Measurements from ENCODE around the gene PRPF40A.

The PRPF40A gene

GRCh38 chr2:152627351-152627957, 89.8 kb downstream of the PRPF40A start:
- no peaks in the 10 kb centered on the region for H3K27me3 ChIP-seq (ENCODE audit: control insufficient read depth, insufficient read depth, low read length)
- no peak overlapping the region for H3K4me3 ChIP-seq (ENCODE audit: low read length)
- no peak overlapping the region for H3K4me2 ChIP-seq (ENCODE audit: low read length)
- H3K4me1 ChIP-seq (ENCODE audit: control insufficient read depth, insufficient read depth, low read length), result peaks cover 5% of the 10 kb centered on the region
- peaks cover 10% of the 10 kb centered on the region for H3K36me3 ChIP-seq (ENCODE audit: insufficient read depth, low read length)
- no peak overlapping the region for H3K9ac ChIP-seq (ENCODE audit: low read depth, low read length)
- no peaks in the 10 kb centered on the region for H3K9me3 ChIP-seq (replicated peaks; ENCODE audit: low read length)

GRCh38 chr2:152626911-152627339, 90.3 kb downstream of the PRPF40A start:
- Histone ChIP-seq H3K9ac (ENCODE audit: low read depth, low read length) (no peak overlapping the region), H3K36me3 (ENCODE audit: insufficient read depth, low read length) (peaks cover 7% of the 10 kb centered on the region), H3K4me2 (ENCODE audit: low read length) (no peak overlapping the region), H3K4me3 (ENCODE audit: low read length) (no peak overlapping the region), H3K9me3 (replicated peaks; ENCODE audit: low read length) (no peaks in the 10 kb centered on the region), H3K4me1 (ENCODE audit: control insufficient read depth, insufficient read depth, low read length) (peaks cover 5% of the 10 kb centered on the region), H3K27me3 (ENCODE audit: control insufficient read depth, insufficient read depth, low read length) (no peaks in the 10 kb centered on the region)

- H3K9ac ChIP-seq (ENCODE audit: low read depth, low read length), result no peak overlapping the region
- H3K4me1 ChIP-seq (ENCODE audit: control insufficient read depth, insufficient read depth, low read length), result peaks cover 5% of the 10 kb centered on the region
- H3K27me3 ChIP-seq (ENCODE audit: control insufficient read depth, insufficient read depth, low read length), result no peaks in the 10 kb centered on the region
- H3K4me2 ChIP-seq (ENCODE audit: low read length), result no peak overlapping the region
- no peaks in the 10 kb centered on the region for H3K9me3 ChIP-seq (replicated peaks; ENCODE audit: low read length)
- H3K4me3 ChIP-seq (ENCODE audit: low read length), result no peak overlapping the region
- H3K36me3 ChIP-seq (ENCODE audit: insufficient read depth, low read length), result peaks cover 11% of the 10 kb centered on the region
Measured at GRCh38 chr2:152624805-152625204, 92.5 kb downstream of the PRPF40A start.

- Histone ChIP-seq H3K4me2 (ENCODE audit: low read length) (no peak overlapping the region), H3K4me1 (ENCODE audit: control insufficient read depth, insufficient read depth, low read length) (peaks cover 5% of the 10 kb centered on the region), H3K36me3 (ENCODE audit: insufficient read depth, low read length) (peaks cover 14% of the 10 kb centered on the region), H3K4me3 (ENCODE audit: low read length) (no peak overlapping the region), H3K9me3 (replicated peaks; ENCODE audit: low read length) (no peaks in the 10 kb centered on the region), H3K27me3 (ENCODE audit: control insufficient read depth, insufficient read depth, low read length) (no peaks in the 10 kb centered on the region), H3K9ac (ENCODE audit: low read depth, low read length) (no peak overlapping the region)
Measured at GRCh38 chr2:152623775-152624174, 93.5 kb downstream of the PRPF40A start.

- Histone ChIP-seq H3K9ac (ENCODE audit: low read depth, low read length) (no peak overlapping the region), H3K36me3 (ENCODE audit: insufficient read depth, low read length) (peaks cover 14% of the 10 kb centered on the region), H3K4me2 (ENCODE audit: low read length) (no peak overlapping the region), H3K9me3 (replicated peaks; ENCODE audit: low read length) (no peaks in the 10 kb centered on the region), H3K4me3 (ENCODE audit: low read length) (no peak overlapping the region), H3K27me3 (ENCODE audit: control insufficient read depth, insufficient read depth, low read length) (no peaks in the 10 kb centered on the region), H3K4me1 (ENCODE audit: control insufficient read depth, insufficient read depth, low read length) (peaks cover 5% of the 10 kb centered on the region)
Measured at GRCh38 chr2:152623076-152623740, 94.1 kb downstream of the PRPF40A start.

GRCh38 chr2:152622219-152622618, 95.0 kb downstream of the PRPF40A start:
- Histone ChIP-seq H3K4me3 (ENCODE audit: low read length) (no peak overlapping the region), H3K36me3 (ENCODE audit: insufficient read depth, low read length) (peaks cover 17% of the 10 kb centered on the region), H3K9me3 (replicated peaks; ENCODE audit: low read length) (no peaks in the 10 kb centered on the region), H3K27me3 (ENCODE audit: control insufficient read depth, insufficient read depth, low read length) (no peaks in the 10 kb centered on the region), H3K4me2 (ENCODE audit: low read length) (no peak overlapping the region), H3K9ac (ENCODE audit: low read depth, low read length) (no peak overlapping the region), H3K4me1 (ENCODE audit: control insufficient read depth, insufficient read depth, low read length) (peaks cover 5% of the 10 kb centered on the region)

- Histone ChIP-seq H3K9ac (ENCODE audit: low read depth, low read length) (no peak overlapping the region), H3K36me3 (ENCODE audit: insufficient read depth, low read length) (peaks cover 17% of the 10 kb centered on the region), H3K4me1 (ENCODE audit: control insufficient read depth, insufficient read depth, low read length) (no peaks in the 10 kb centered on the region), H3K27me3 (ENCODE audit: control insufficient read depth, insufficient read depth, low read length) (no peaks in the 10 kb centered on the region), H3K4me3 (ENCODE audit: low read length) (no peak overlapping the region), H3K9me3 (replicated peaks; ENCODE audit: low read length) (no peaks in the 10 kb centered on the region), H3K4me2 (ENCODE audit: low read length) (no peak overlapping the region)
Measured at GRCh38 chr2:152620985-152621384, 96.3 kb downstream of the PRPF40A start.

GRCh38 chr2:152620208-152620607, 97.1 kb downstream of the PRPF40A start:
- Histone ChIP-seq H3K36me3 (ENCODE audit: insufficient read depth, low read length) (peaks cover 17% of the 10 kb centered on the region), H3K27me3 (ENCODE audit: control insufficient read depth, insufficient read depth, low read length) (no peaks in the 10 kb centered on the region), H3K4me2 (ENCODE audit: low read length) (no peak overlapping the region), H3K4me1 (ENCODE audit: control insufficient read depth, insufficient read depth, low read length) (no peaks in the 10 kb centered on the region), H3K4me3 (ENCODE audit: low read length) (no peak overlapping the region), H3K9me3 (replicated peaks; ENCODE audit: low read length) (no peaks in the 10 kb centered on the region), H3K9ac (ENCODE audit: low read depth, low read length) (no peak overlapping the region)

GRCh38 chr2:152618193-152618564, 99.1 kb downstream of the PRPF40A start:
- peaks cover 17% of the 10 kb centered on the region for H3K36me3 ChIP-seq (ENCODE audit: insufficient read depth, low read length)
- no peaks in the 10 kb centered on the region for H3K9me3 ChIP-seq (replicated peaks; ENCODE audit: low read length)
- no peak overlapping the region for H3K9ac ChIP-seq (ENCODE audit: low read depth, low read length)
- H3K4me2 ChIP-seq (ENCODE audit: low read length), result no peak overlapping the region
- no peaks in the 10 kb centered on the region for H3K27me3 ChIP-seq (ENCODE audit: control insufficient read depth, insufficient read depth, low read length)
- no peak overlapping the region for H3K4me3 ChIP-seq (ENCODE audit: low read length)
- peaks cover 6% of the 10 kb centered on the region for H3K4me1 ChIP-seq (ENCODE audit: control insufficient read depth, insufficient read depth, low read length)

GRCh38 chr2:152617456-152618192, 99.6 kb downstream of the PRPF40A start:
- peaks cover 17% of the 10 kb centered on the region for H3K36me3 ChIP-seq (ENCODE audit: insufficient read depth, low read length)
- H3K27me3 ChIP-seq (ENCODE audit: control insufficient read depth, insufficient read depth, low read length), result no peaks in the 10 kb centered on the region
- H3K4me2 ChIP-seq (ENCODE audit: low read length), result no peak overlapping the region
- H3K4me1 ChIP-seq (ENCODE audit: control insufficient read depth, insufficient read depth, low read length), result peaks cover 12% of the 10 kb centered on the region
- H3K9ac ChIP-seq (ENCODE audit: low read depth, low read length), result no peak overlapping the region
- H3K9me3 ChIP-seq (replicated peaks; ENCODE audit: low read length), result no peaks in the 10 kb centered on the region
- H3K4me3 ChIP-seq (ENCODE audit: low read length), result no peak overlapping the region

- peaks cover 26% of the 10 kb centered on the region for H3K4me1 ChIP-seq (ENCODE audit: control insufficient read depth, insufficient read depth, low read length)
- H3K4me3 ChIP-seq (ENCODE audit: low read length), result no peak overlapping the region
- H3K27me3 ChIP-seq (ENCODE audit: control insufficient read depth, insufficient read depth, low read length), result no peaks in the 10 kb centered on the region
- no peak overlapping the region for H3K4me2 ChIP-seq (ENCODE audit: low read length)
- no peaks in the 10 kb centered on the region for H3K9me3 ChIP-seq (replicated peaks; ENCODE audit: low read length)
- H3K9ac ChIP-seq (ENCODE audit: low read depth, low read length), result no peak overlapping the region
- H3K36me3 ChIP-seq (ENCODE audit: insufficient read depth, low read length), result peaks cover 6% of the 10 kb centered on the region
Measured at GRCh38 chr2:152615177-152615576, 102.1 kb downstream of the PRPF40A start.
